Measurements from ENCODE around the gene GLA. TPM values are rescaled to one million over a fixed set of nuclear protein-coding genes. Genes with fewer than 3 reads are reported as not detected.

The GLA gene
- total and polyA plus RNA-seq, 9 of the 15 experiments (the other 6 are each of a cell fraction or from before 2014, with no cell fraction given) = 41.7 to 146 (median 73.8) TPM

DNA sequence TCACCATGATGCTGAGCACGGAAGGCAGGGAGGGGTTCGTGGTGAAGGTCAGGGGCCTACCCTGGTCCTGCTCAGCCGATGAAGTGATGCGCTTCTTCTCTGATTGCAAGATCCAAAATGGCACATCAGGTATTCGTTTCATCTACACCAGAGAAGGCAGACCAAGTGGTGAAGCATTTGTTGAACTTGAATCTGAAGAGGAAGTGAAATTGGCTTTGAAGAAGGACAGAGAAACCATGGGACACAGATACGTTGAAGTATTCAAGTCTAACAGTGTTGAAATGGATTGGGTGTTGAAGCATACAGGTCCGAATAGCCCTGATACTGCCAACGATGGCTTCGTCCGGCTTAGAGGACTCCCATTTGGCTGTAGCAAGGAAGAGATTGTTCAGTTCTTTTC is 4.3 kb upstream of the GLA start:
- Histone ChIP-seq H3K9me3 (replicated peaks; ENCODE audit: control insufficient read depth, insufficient read depth, low read depth, low read length) (no peaks in the 10 kb centered on the region), H3K36me3 (ENCODE audit: control insufficient read depth, insufficient read depth, low read length) (peaks cover 22% of the 10 kb centered on the region; the same call in 1 of the 3 replicates), H3K9ac (ENCODE audit: insufficient read depth in 1 of 2, low read depth in 2 of 2, low read length in 2 of 2) (no peak overlapping the region), H3K4me3 (no peak overlapping the region), H3K79me2 (ENCODE audit: control insufficient read depth, insufficient read depth, low read length) (peaks cover 44% of the 10 kb centered on the region), H3K4me2 (ENCODE audit: insufficient read depth, low read length) (no peak overlapping the region), H2AFZ (ENCODE audit: low read depth, low read length) (no peak overlapping the region), H3K4me1 (replicated peaks in 1 of 2; ENCODE audit: control insufficient read depth in 2 of 2, insufficient read depth in 2 of 2, low read length in 2 of 2) (peaks cover 0 to 10% of the 10 kb centered on the region in 2 experiments; a peak in 3 of 5 replicates), H4K20me1 (replicated peaks; ENCODE audit: control insufficient read depth, insufficient read depth, low read length) (no peaks in the 10 kb centered on the region; the same call in 1 of the 2 replicates), H3K27me3 (ENCODE audit: control insufficient read depth in 2 of 2, insufficient read depth in 2 of 2, low read length in 2 of 2) (no peaks in the 10 kb centered on the region; a peak in 1 of 5 replicates), H3K9me1 (ENCODE audit: control insufficient read depth, insufficient read depth, low read length) (no peaks in the 10 kb centered on the region), H3K27ac (ENCODE audit: extremely low read depth, low read depth, low read length) (no peak overlapping the region)
- ATAC-seq (no peak), DNase-seq (ENCODE audit: extremely low read depth in 1 of 4, low spot score in 3 of 4) (no peak), FAIRE-seq (no peak)
- intact Hi-C loops (cut with micrococcal nuclease) (no loop called here), in situ Hi-C loops (cut with MboI) (no loop called here)
- no peak for TF ChIP-seq POLR3A (IDR thresholded peaks at IDR 0.05; ENCODE audit: borderline replicate concordance, extremely low read depth, insufficient read depth, insufficient read length)
- TF ChIP-seq, protein P1, sequence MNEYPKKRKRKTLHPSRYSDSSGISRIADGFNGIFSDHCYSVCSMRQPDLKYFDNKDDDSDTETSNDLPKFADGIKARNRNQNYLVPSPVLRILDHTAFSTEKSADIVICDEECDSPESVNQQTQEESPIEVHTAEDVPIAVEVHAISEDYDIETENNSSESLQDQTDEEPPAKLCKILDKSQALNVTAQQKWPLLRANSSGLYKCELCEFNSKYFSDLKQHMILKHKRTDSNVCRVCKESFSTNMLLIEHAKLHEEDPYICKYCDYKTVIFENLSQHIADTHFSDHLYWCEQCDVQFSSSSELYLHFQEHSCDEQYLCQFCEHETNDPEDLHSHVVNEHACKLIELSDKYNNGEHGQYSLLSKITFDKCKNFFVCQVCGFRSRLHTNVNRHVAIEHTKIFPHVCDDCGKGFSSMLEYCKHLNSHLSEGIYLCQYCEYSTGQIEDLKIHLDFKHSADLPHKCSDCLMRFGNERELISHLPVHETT (CRISPR knock-in tag; conservative IDR thresholded peaks at IDR 0.05 in 1 of 2, IDR thresholded peaks at IDR 0.05 in 1 of 2) = no peak
- no peak for TF ChIP-seq CHD1 (IDR thresholded peaks at IDR 0.05; ENCODE audit: low read length)
- CTCF ChIA-PET (ENCODE audit: low intra/inter-chr PET ratio) = no interaction called here
- no TSS peak for BruUV-seq (replicated peaks)
- 95% methylated on average over 7 of the region's 10 CpGs for WGBS (ENCODE audit: insufficient coverage, low coverage, missing lambda C conversion rate)
- POLR2A ChIA-PET = no interaction called here

Measured in K562 (cell line).